Inflammatory macrophage treated with lipopolysaccharide for 1 hour (primary cell): ENCODE data around the gene GABRG3.

Experiments used
- DNase-seq, 2 donors: peaks; one replicate each; pipeline ENCODE4 v3.0.0-alpha.2; 2020 to 2022

Gene GABRG3

GRCh38 chr15:27196691-27197090 is 225.7 kb downstream of the GABRG3 start:
- DNase-seq: no peak

GRCh38 chr15:27201425-27201824 is 230.4 kb downstream of the GABRG3 start:
- no peak for DNase-seq

- no peak for DNase-seq
These were observed 239.2 kb downstream of the GABRG3 start for GRCh38 chr15:27210176-27210575.

GRCh38 chr15:27214032-27214431 is 243.1 kb downstream of the GABRG3 start:
- DNase-seq: no peak

GRCh38 chr15:27214961-27215360 is 244.0 kb downstream of the GABRG3 start:
- DNase-seq: no peak

GRCh38 chr15:27218426-27218825 is 247.4 kb downstream of the GABRG3 start:
- no peak for DNase-seq

- DNase-seq: no peak
These were observed 248.7 kb downstream of the GABRG3 start for GRCh38 chr15:27219636-27220035.

- DNase-seq: no peak
These were observed 249.2 kb downstream of the GABRG3 start for GRCh38 chr15:27220199-27220598.

- no peak for DNase-seq
These were observed 251.5 kb downstream of the GABRG3 start for GRCh38 chr15:27222479-27222878.

- DNase-seq: no peak
These were observed 252.2 kb downstream of the GABRG3 start for GRCh38 chr15:27223179-27223578.

GRCh38 chr15:27231811-27232210 is 260.8 kb downstream of the GABRG3 start:
- DNase-seq: no peak

GRCh38 chr15:27232876-27233275 is 261.9 kb downstream of the GABRG3 start:
- no peak for DNase-seq

- DNase-seq: no peak
These were observed 263.6 kb downstream of the GABRG3 start for GRCh38 chr15:27234593-27234992.

GRCh38 chr15:27235161-27235560 is 264.2 kb downstream of the GABRG3 start:
- DNase-seq: no peak

GRCh38 chr15:27235681-27236080 is 264.7 kb downstream of the GABRG3 start:
- DNase-seq: no peak

- DNase-seq: no peak
These were observed 266.4 kb downstream of the GABRG3 start for GRCh38 chr15:27237319-27237939.

- no peak for DNase-seq
These were observed 267.2 kb downstream of the GABRG3 start for GRCh38 chr15:27238209-27238608.

GRCh38 chr15:27238707-27239423 is 267.9 kb downstream of the GABRG3 start:
- DNase-seq: no peak

GRCh38 chr15:27241943-27242342 is 271.0 kb downstream of the GABRG3 start:
- no peak for DNase-seq

GRCh38 chr15:27244047-27244446 is 273.1 kb downstream of the GABRG3 start:
- no peak for DNase-seq

GRCh38 chr15:27248251-27248650 is 277.3 kb downstream of the GABRG3 start:
- DNase-seq: no peak

GRCh38 chr15:27249046-27249759 is 278.2 kb downstream of the GABRG3 start:
- DNase-seq: no peak

- no peak for DNase-seq
These were observed 278.8 kb downstream of the GABRG3 start for GRCh38 chr15:27249760-27250109.

GRCh38 chr15:27250223-27250622 is 279.2 kb downstream of the GABRG3 start:
- DNase-seq: no peak
